Testis (tissue), 5 donors: ENCODE measurements around the gene C3orf20. TPM values are rescaled to one million over a fixed set of nuclear protein-coding genes. Genes with fewer than 3 reads are reported as not detected.

Experiments
- DNase-seq: peaks from one replicate; pipeline ENCODE4 v3.0.0-alpha.2; 2019
- H3K27ac ChIP-seq, 2 donors: fragments of 200-600 bp; sonication (generic); one replicate each; pipeline ENCODE4 v1.5.1; 2019
- H3K27me3 ChIP-seq: fragments of 200-600 bp; sonication (generic); one replicate; pipeline ENCODE4 v1.5.1; 2019
- H3K36me3 ChIP-seq: fragments of 200-600 bp; sonication (generic); one replicate; pipeline ENCODE4 v1.5.1; 2017; ENCODE audit warnings: low read depth; ENCODE audit errors: missing control alignments
- H3K4me1 ChIP-seq: fragments of 200-600 bp; sonication (generic); one replicate; pipeline ENCODE4 v1.5.1; 2019
- H3K4me3 ChIP-seq, 2 donors: fragments of 200-600 bp; sonication (generic); one replicate each; pipeline ENCODE4 v1.5.1; 2017 to 2019
- H3K9me3 ChIP-seq: fragments of 200-600 bp; sonication (generic); one replicate; pipeline ENCODE4 v1.5.1; 2017
- POLR2A ChIP-seq: fragments of 450-650 bp; IDR thresholded peaks from one replicate; pipeline ENCODE4 v1.6.1; 2017; ENCODE audit warnings: antibody characterized with exemption, mild to moderate bottlenecking, moderate library complexity
- WGBS, 2 donors: methylation state at CpG; one replicate each; pipeline ENCODE4 v1.1.5; 2018; 5-methylcytosine and 5-hydroxymethylcytosine counted together
- intact Hi-C: fragments of 100-400 bp; cut with DNase I; formaldehyde crosslinking; loops from one replicate; pipeline ENCODE4 v1.15.1; 2023; ENCODE audit warnings: low total_unique reads
- long read RNA-seq, 2 donors: transcript quantifications; one replicate each; lab custom pipeline, GENCODE V29; 2026
- polyA plus RNA-seq: library from polyadenylated mRNA; stranded (reverse); fragments of 350-450 nt; fragmentation: Illumina TruSeq; extraction: RNeasy Lipid Tissue Mini Kit (QIAGEN cat#74804); gene quantifications from one replicate; pipeline ENCODE4 v1.2.3, GENCODE V29; 2014; ENCODE audit warnings: low read depth, low replicate concordance; ENCODE audit not compliant: insufficient read depth
- total RNA-seq, 2 donors: library from RNA; depleted of rRNA; stranded (reverse); fragments of >200 nt; gene quantifications; one replicate each; pipeline ENCODE4 v1.2.3, GENCODE V29; 2016
- TF ChIP-seq, protein P1 (sequence below), 3 experiments: fragments of 450-650 bp in 2 of 3; fragments of 200-600 bp in 1 of 3; sonication (generic) in 1 of 3; IDR thresholded peaks; one replicate each; pipeline ENCODE4 v1.5.1; 2016 to 2019; ENCODE audit warnings: antibody characterized with exemption in 3 of 3, mild to moderate bottlenecking in 2 of 3, moderate library complexity in 1 of 3

C3orf20 gene
- total RNA-seq (10 to 100 TPM in 1 of 2 donors, 1 to 10 TPM in 1; 3.8 to 11.0 TPM), polyA plus RNA-seq (16.5 TPM)
- long read RNA-seq, donor 1, result 0 reads
- long read RNA-seq, donor 2, result 0 reads

DNA sequence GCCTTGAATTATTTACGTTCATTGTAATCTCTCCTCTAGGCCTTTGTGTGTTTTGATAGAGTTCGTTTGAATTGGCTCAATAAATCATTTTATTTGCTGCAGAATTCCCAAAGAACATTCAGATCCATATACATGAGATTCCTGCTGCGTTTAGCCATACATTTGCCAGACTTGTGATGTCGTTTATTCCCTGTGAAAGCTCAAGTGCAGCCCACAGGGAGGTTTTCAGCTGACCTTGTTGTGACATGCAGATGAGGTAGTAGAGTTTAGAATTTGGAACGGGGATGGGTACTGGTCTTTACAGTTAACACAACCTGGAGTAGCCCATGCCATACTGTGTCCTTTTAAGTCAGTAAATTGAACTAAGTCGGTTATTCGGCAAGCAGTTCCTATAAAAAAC is at the start of gene C3orf20:
Gene C3orf20, plus strand, starts transcription at position 301 of the 400 bp plus-strand sequence. CDS start 7,573 bp downstream, outside the sequence.
- H3K36me3 ChIP-seq, result no peaks in the 10 kb centered on the region
- H3K4me1 ChIP-seq, result no peaks in the 10 kb centered on the region
- 78 to 82% methylated on average over 7 of the region's 7 CpGs for WGBS, 2 donors
- no peaks in the 10 kb centered on the region for H3K9me3 ChIP-seq
- intact Hi-C loops, result loop anchor here (5.0 kb wide), 1 partner anchor 242 kb away; no protein-coding TSS in a partner anchor
- no peak for DNase-seq
- H3K27ac ChIP-seq, result no peak within 1 kb of the TSS
- H3K27me3 ChIP-seq, result no peaks in the 10 kb centered on the region
- no peak for TF ChIP-seq POLR2A
- TF ChIP-seq, protein P1, sequence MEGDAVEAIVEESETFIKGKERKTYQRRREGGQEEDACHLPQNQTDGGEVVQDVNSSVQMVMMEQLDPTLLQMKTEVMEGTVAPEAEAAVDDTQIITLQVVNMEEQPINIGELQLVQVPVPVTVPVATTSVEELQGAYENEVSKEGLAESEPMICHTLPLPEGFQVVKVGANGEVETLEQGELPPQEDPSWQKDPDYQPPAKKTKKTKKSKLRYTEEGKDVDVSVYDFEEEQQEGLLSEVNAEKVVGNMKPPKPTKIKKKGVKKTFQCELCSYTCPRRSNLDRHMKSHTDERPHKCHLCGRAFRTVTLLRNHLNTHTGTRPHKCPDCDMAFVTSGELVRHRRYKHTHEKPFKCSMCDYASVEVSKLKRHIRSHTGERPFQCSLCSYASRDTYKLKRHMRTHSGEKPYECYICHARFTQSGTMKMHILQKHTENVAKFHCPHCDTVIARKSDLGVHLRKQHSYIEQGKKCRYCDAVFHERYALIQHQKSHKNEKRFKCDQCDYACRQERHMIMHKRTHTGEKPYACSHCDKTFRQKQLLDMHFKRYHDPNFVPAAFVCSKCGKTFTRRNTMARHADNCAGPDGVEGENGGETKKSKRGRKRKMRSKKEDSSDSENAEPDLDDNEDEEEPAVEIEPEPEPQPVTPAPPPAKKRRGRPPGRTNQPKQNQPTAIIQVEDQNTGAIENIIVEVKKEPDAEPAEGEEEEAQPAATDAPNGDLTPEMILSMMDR (IDR thresholded peaks at IDR 0.05), result no peak
- no peak within 1 kb of the TSS for H3K4me3 ChIP-seq

DNA sequence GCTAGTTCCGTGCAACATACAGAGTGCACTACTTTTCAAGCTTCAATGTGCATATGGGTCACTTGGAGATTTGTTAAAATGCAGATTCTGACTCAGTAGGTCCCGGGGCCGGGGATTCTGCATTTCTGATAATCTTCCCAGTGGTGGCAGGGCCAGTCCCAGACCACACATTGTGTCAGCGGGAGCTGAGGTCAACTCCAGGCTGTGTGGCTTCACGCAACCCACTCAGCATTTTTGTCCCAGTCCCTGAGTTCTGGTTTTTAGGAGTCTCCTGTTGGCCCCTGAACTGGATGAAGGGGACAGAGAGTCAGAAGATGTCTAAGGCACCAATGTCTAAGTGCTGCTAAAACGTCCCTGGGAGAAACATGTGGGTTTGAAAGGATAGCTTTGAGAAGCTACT is 49.5 kb upstream of the C3orf20 start:
- 85 to 86% methylated on average over 5 to 6 of the region's 6 CpGs for WGBS, 2 donors
- H3K27me3 ChIP-seq, result no peaks in the 10 kb centered on the region
- TF ChIP-seq POLR2A, result no peak
- TF ChIP-seq, protein P1 (IDR thresholded peaks at IDR 0.05), result no peak

DNA sequence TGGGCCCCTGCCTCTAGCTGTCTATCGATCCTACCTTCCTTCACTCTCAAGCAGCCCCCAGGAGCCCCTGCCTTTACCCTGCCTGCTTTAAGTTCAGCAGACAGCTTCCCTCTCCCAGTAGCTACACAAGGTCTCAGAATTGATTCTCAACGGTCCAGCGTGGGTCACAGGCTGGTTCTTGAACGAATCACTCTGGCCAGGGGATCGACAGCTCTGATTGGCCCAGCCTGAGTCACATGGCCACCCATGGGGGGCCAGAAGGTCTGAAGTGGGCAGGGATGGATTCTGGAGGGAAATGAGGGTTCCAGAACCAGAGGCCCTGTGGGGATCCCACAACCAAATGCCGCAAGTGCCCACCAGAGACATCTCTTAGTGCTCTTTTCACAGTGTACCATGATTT is 47.1 kb upstream of the C3orf20 start:
- Histone ChIP-seq H3K4me1 (no peaks in the 10 kb centered on the region), H3K9me3 (no peaks in the 10 kb centered on the region), H3K4me3 (no peak overlapping the region), H3K36me3 (no peaks in the 10 kb centered on the region), H3K27ac (no peak overlapping the region), H3K27me3 (no peaks in the 10 kb centered on the region)
- intact Hi-C loops, result no loop called here
- WGBS, 2 donors, result 73 to 77% methylated on average over 3 to 6 of the region's 6 CpGs
- no peak for DNase-seq
- no peak for TF ChIP-seq POLR2A
- TF ChIP-seq, protein P1 (IDR thresholded peaks at IDR 0.05), result no peak

More for the DNA sequence above, 49.5 kb upstream of the C3orf20 start:
- no peaks in the 10 kb centered on the region for H3K9me3 ChIP-seq
- H3K36me3 ChIP-seq, result no peaks in the 10 kb centered on the region
- peaks cover 3% of the 10 kb centered on the region for H3K4me1 ChIP-seq
- intact Hi-C loops, result no loop called here
- DNase-seq, result no peak
- H3K4me3 ChIP-seq, result no peak overlapping the region
- H3K27ac ChIP-seq, result no peak overlapping the region

DNA sequence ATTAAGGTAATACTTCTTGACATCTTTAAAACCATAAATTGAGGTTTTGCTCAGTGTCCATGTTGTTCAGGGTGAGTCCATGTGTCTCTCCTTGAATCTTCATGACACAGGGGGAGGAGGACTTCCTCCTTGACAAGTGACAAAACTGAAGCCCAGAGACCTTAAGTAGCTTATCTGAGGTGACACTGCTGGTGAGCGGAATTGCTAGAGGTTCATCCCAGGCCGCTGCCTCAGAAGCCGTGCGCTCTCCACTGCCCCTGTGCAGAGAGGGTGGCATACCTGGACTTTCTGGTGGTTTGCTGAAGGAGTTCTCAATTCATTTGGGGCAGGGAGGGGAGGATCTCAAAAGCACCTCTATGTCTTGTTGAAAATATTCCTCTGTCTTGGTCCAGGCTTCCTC is 46.5 kb upstream of the C3orf20 start:
- intact Hi-C loops, result no loop called here
- H3K4me3 ChIP-seq, result no peak overlapping the region
- no peak for DNase-seq
- WGBS, 2 donors, result 73 to 85% methylated on average over 4 of the region's 4 CpGs
- H3K27me3 ChIP-seq, result no peaks in the 10 kb centered on the region
- no peaks in the 10 kb centered on the region for H3K36me3 ChIP-seq
- no peak overlapping the region for H3K27ac ChIP-seq
- H3K4me1 ChIP-seq, result no peaks in the 10 kb centered on the region
- H3K9me3 ChIP-seq, result no peaks in the 10 kb centered on the region
- TF ChIP-seq, protein P1 (IDR thresholded peaks at IDR 0.05), result no peak
- TF ChIP-seq POLR2A, result no peak
